ENCODE data around the gene MICALL2.
A peak's percentile ranks its signal among the peaks of the same experiment; 100 is the strongest.

MICALL2 gene

GRCh38 chr7:1418505-1419309, 40.6 kb downstream of the MICALL2 start:
- H3K27ac ChIP-seq: no peak overlapping the region
- TF ChIP-seq CTCF (conservative IDR thresholded peaks at IDR 0.05): no peak
- no peak for TF ChIP-seq ZFX (IDR thresholded peaks at IDR 0.05)

GRCh38 chr7:1415389-1415990, 43.8 kb downstream of the MICALL2 start:
- no peak overlapping the region for H3K27ac ChIP-seq
- TF ChIP-seq CTCF (conservative IDR thresholded peaks at IDR 0.05) (no peak), ZFX (IDR thresholded peaks at IDR 0.05) (no peak)

- H3K27ac ChIP-seq: no peak overlapping the region
- TF ChIP-seq ZFX (IDR thresholded peaks at IDR 0.05) (no peak), CTCF (conservative IDR thresholded peaks at IDR 0.05) (no peak)
These were observed 45.2 kb downstream of the MICALL2 start for GRCh38 chr7:1413936-1414639.

- H3K27ac ChIP-seq: no peak overlapping the region
- peak; percentile 94 for TF ChIP-seq CTCF (conservative IDR thresholded peaks at IDR 0.05)
- no peak for TF ChIP-seq ZFX (IDR thresholded peaks at IDR 0.05)
These were observed 46.7 kb downstream of the MICALL2 start for GRCh38 chr7:1412322-1413261.

- TF ChIP-seq CTCF (conservative IDR thresholded peaks at IDR 0.05): no peak
- TF ChIP-seq ZFX (IDR thresholded peaks at IDR 0.05): no peak
- no peak overlapping the region for H3K27ac ChIP-seq
These were observed 47.9 kb downstream of the MICALL2 start for GRCh38 chr7:1411414-1411813.

GRCh38 chr7:1410992-1411391, 48.3 kb downstream of the MICALL2 start:
- no peak overlapping the region for H3K27ac ChIP-seq
- TF ChIP-seq ZFX (IDR thresholded peaks at IDR 0.05) (no peak), CTCF (conservative IDR thresholded peaks at IDR 0.05) (no peak)

All from C4-2B (cell line).